PC-9 (cell line): ENCODE measurements around the gene DRG2. TPM values are rescaled to one million over a fixed set of nuclear protein-coding genes. Genes with fewer than 3 reads are reported as not detected.

Source experiments
- BruUV-seq: library from RNA; stranded (reverse); fragments of 400-500 nt; replicated peaks from 2 replicates; lab custom pipeline; 2021; lab: Mats Ljungman, UMichigan
- CTCF ChIA-PET: fragments of 300-600 bp; sonication (Branson Sonifier 250); formaldehyde crosslinking; loops from one replicate; lab custom pipeline; 2022; ENCODE audit warnings: antibody characterized with exemption; lab: Charles Lee
- POLR2A ChIA-PET: fragments of 300-600 bp; sonication (Branson Sonifier 250); formaldehyde crosslinking; loops from one replicate; lab custom pipeline; 2022; ENCODE audit warnings: antibody characterized with exemption; ENCODE audit not compliant: unreplicated experiment; lab: Charles Lee
- DNase-seq, 2 experiments: peaks; one replicate each; pipeline versions ENCODE4 v3.0.0 to v3.0.0-alpha.2; 2015 to 2022; ENCODE audit warnings: mixed read lengths in 1 of 2
- H2AFZ ChIP-seq: fragments of 200-600 bp; sonication (generic); 2 replicates; pipeline ENCODE4 v1.8.1; 2017; ENCODE audit warnings: antibody characterized with exemption
- H3F3A ChIP-seq: fragments of 200-600 bp; sonication (generic); 2 replicates; pipeline ENCODE4 v1.8.1; 2017; ENCODE audit warnings: antibody characterized with exemption, mild to moderate bottlenecking, low read depth; ENCODE audit not compliant: insufficient read depth
- H3K27ac ChIP-seq: fragments of 200-600 bp; sonication (generic); 2 replicates; pipeline ENCODE4 v1.6.1; 2016; ENCODE audit warnings: mixed run types
- H3K27me3 ChIP-seq: fragments of 200-600 bp; sonication (generic); 2 replicates; pipeline ENCODE4 v1.6.1; 2016; ENCODE audit warnings: low read depth, mixed run types; ENCODE audit not compliant: insufficient read depth
- H3K36me3 ChIP-seq: fragments of 200-600 bp; sonication (generic); 2 replicates; pipeline ENCODE4 v1.6.1; 2016; ENCODE audit warnings: low read depth, mixed run types
- H3K4me1 ChIP-seq: fragments of 200-600 bp; sonication (generic); replicated peaks from 2 replicates; pipeline ENCODE4 v1.6.1; 2016; ENCODE audit warnings: mixed run types; ENCODE audit not compliant: insufficient read depth
- H3K4me2 ChIP-seq: fragments of 200-600 bp; sonication (generic); 2 replicates; pipeline ENCODE4 v1.6.1; 2017; ENCODE audit warnings: mixed run types
- H3K4me3 ChIP-seq: fragments of 200-600 bp; sonication (generic); 2 replicates; pipeline ENCODE4 v1.6.1; 2016; ENCODE audit warnings: mixed run types
- H3K79me2 ChIP-seq: fragments of 200-600 bp; sonication (generic); 2 replicates; pipeline ENCODE4 v1.6.1; 2017; ENCODE audit warnings: low read depth, mixed run types
- H3K9me2 ChIP-seq: fragments of 200-600 bp; sonication (generic); 2 replicates; pipeline ENCODE4 v1.8.1; 2017; ENCODE audit warnings: mild to moderate bottlenecking; ENCODE audit not compliant: insufficient read depth
- H3K9me3 ChIP-seq: fragments of 200-600 bp; sonication (generic); 2 replicates; pipeline ENCODE4 v1.8.1; 2016; ENCODE audit warnings: low read depth; ENCODE audit not compliant: insufficient read depth
- H4K20me1 ChIP-seq: fragments of 200-600 bp; sonication (generic); 2 replicates; pipeline ENCODE4 v1.8.1; 2017; ENCODE audit not compliant: insufficient read depth
- EZH2 ChIP-seq: fragments of 200-600 bp; sonication (generic); IDR thresholded peaks from 2 replicates; pipeline ENCODE4 v1.8.0; 2017; ENCODE audit warnings: antibody characterized with exemption, low read depth
- intact Hi-C: fragments of 100-400 bp; cut with micrococcal nuclease; formaldehyde crosslinking; loops from one replicate; pipeline ENCODE4 v1.10.0; 2022; ENCODE audit not compliant: unreplicated experiment
- total RNA-seq: library from RNA; stranded (reverse); gene quantifications from 2 replicates; pipeline ENCODE4 v1.2.3, GENCODE V29; 2021
- TF ChIP-seq, protein P1 (sequence below): fragments of 200-600 bp; sonication (generic); conservative IDR thresholded peaks from 2 replicates; pipeline ENCODE4 v1.6.1; 2017; ENCODE audit warnings: mixed run types, antibody characterized with exemption, mild to moderate bottlenecking, moderate library complexity

DRG2 gene
- total RNA-seq, 1 experiment from 2014 or later = 66.9 TPM

DNA sequence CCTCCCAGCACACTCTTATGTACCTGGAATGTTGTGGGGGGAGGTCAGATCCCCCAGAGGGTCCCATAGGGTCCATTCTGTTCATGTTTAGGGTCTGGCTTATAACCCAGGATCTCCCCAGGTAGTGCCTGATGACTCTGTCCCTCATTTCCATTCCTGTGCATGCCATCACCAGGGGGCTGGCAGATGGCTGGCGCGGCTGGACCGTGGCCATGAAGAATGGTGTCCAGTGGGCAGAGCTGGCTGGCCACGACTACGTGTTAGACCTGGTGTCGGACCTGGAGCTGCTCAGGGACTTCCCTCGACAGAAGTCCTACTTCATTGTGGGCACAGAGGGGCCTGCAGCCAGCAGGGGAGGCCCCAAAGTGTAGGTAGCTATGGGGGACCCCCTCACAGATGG, 60.8 kb downstream of the DRG2 start:
- Histone ChIP-seq H3K36me3 (no peaks in the 10 kb centered on the region), H3K4me3 (no peak overlapping the region)
- CTCF ChIA-PET = no interaction called here

DNA sequence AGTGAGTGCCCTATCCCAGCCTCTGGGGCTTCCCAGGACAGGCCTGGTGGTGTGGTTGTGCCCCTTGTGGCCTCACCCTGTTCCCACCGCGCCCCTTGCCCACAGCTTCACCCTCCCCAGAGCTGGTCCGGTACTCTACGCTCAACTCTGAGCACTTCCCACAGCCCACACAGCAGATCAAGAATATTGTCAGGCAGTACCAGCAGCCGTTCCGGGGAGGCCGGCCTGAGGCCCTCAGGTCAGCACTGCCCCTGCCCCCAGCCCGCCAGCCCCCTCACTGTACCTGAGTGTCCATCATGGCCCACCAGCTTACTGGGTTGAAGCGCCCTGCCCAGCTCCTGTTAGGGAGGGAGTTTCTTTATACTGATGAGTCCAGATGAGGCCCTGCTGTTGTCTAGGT, 63.5 kb downstream of the DRG2 start:
- POLR2A ChIA-PET = no interaction called here

More for the DNA sequence above, 60.8 kb downstream of the DRG2 start:
- H3K9me2 ChIP-seq = no peaks in the 10 kb centered on the region
- H3K27ac ChIP-seq = no peak overlapping the region
- TF ChIP-seq, protein P1, sequence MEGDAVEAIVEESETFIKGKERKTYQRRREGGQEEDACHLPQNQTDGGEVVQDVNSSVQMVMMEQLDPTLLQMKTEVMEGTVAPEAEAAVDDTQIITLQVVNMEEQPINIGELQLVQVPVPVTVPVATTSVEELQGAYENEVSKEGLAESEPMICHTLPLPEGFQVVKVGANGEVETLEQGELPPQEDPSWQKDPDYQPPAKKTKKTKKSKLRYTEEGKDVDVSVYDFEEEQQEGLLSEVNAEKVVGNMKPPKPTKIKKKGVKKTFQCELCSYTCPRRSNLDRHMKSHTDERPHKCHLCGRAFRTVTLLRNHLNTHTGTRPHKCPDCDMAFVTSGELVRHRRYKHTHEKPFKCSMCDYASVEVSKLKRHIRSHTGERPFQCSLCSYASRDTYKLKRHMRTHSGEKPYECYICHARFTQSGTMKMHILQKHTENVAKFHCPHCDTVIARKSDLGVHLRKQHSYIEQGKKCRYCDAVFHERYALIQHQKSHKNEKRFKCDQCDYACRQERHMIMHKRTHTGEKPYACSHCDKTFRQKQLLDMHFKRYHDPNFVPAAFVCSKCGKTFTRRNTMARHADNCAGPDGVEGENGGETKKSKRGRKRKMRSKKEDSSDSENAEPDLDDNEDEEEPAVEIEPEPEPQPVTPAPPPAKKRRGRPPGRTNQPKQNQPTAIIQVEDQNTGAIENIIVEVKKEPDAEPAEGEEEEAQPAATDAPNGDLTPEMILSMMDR = no peak
- no peak for TF ChIP-seq EZH2
- no peaks in the 10 kb centered on the region for H3K9me3 ChIP-seq
- POLR2A ChIA-PET = no interaction called here
- peaks cover 5% of the 10 kb centered on the region; the same call in 1 of the 2 replicates for H3K4me1 ChIP-seq
- no peaks in the 10 kb centered on the region for H4K20me1 ChIP-seq
- peaks cover 18% of the 10 kb centered on the region; the same call in 1 of the 2 replicates for H3F3A ChIP-seq
- no peak for DNase-seq
- no TSS peak for BruUV-seq
- no peak overlapping the region for H2AFZ ChIP-seq
- intact Hi-C loops = no loop called here
- H3K27me3 ChIP-seq = no peaks in the 10 kb centered on the region
- H3K79me2 ChIP-seq = no peaks in the 10 kb centered on the region
- no peak overlapping the region for H3K4me2 ChIP-seq

DNA sequence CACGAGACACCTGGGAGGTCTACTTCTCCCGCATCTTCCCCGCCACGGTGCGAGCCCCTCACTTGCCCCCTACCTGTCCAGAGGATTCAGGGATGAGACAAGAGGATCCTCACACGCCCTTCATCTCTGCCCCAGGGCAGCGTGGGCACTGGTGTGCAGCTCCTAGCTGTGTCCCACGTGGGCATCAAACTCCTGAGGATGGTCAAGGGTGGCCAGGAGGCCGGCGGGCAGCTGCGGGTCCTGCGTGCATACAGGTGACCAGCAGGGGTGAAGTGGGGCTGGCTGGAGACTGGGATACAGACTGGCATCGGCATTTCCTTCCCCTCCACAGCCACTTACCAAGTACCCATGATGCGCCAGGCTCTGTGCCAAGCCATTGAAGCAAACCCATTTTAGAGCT, 67.4 kb downstream of the DRG2 start:
- BruUV-seq = no TSS peak
- H3K9me2 ChIP-seq = no peaks in the 10 kb centered on the region
- H3K4me2 ChIP-seq = no peak overlapping the region
- no peaks in the 10 kb centered on the region for H3K27me3 ChIP-seq
- DNase-seq = no peak
- 0 out of 2 replicates have a peak, but pooled peaks cover 5% of the 10 kb centered on the region for H3K4me1 ChIP-seq
- H4K20me1 ChIP-seq = no peaks in the 10 kb centered on the region
- H3K79me2 ChIP-seq = no peaks in the 10 kb centered on the region
- intact Hi-C loops = no loop called here
- ChIA-PET CTCF (no interaction called here), POLR2A (interaction anchor here (0.6 kb wide), 2 partner anchors 15 to 19 kb away, joined by 4 to 7 read pairs; no protein-coding TSS in a partner anchor)
- no peaks in the 10 kb centered on the region for H3K9me3 ChIP-seq
- H3K4me3 ChIP-seq = no peak overlapping the region
- no peak overlapping the region for H3K27ac ChIP-seq
- peaks cover 31% of the 10 kb centered on the region; the same call in 1 of the 2 replicates for H3F3A ChIP-seq
- H2AFZ ChIP-seq = no peak overlapping the region
- TF ChIP-seq EZH2 = no peak
- TF ChIP-seq, protein P1 = no peak
- H3K36me3 ChIP-seq = no peaks in the 10 kb centered on the region

More for the DNA sequence above, 63.5 kb downstream of the DRG2 start:
- H4K20me1 ChIP-seq = no peaks in the 10 kb centered on the region
- no peaks in the 10 kb centered on the region for H3K9me3 ChIP-seq
- H3K27ac ChIP-seq = no peak overlapping the region
- H3F3A ChIP-seq = peaks cover 24% of the 10 kb centered on the region; the same call in 1 of the 2 replicates
- no peak for TF ChIP-seq EZH2
- TF ChIP-seq, protein P1 = no peak
- intact Hi-C loops = no loop called here
- no peaks in the 10 kb centered on the region for H3K36me3 ChIP-seq
- H3K4me2 ChIP-seq = no peak overlapping the region
- CTCF ChIA-PET = interaction anchor here (0.5 kb wide), 1 partner anchor 821 kb away, joined by 9 read pairs; no protein-coding TSS in a partner anchor
- no peaks in the 10 kb centered on the region for H3K27me3 ChIP-seq
- no peaks in the 10 kb centered on the region for H3K79me2 ChIP-seq
- no peaks in the 10 kb centered on the region for H3K9me2 ChIP-seq
- DNase-seq = no peak
- no peak overlapping the region for H3K4me3 ChIP-seq
- no TSS peak for BruUV-seq
- H3K4me1 ChIP-seq = no peaks in the 10 kb centered on the region
- H2AFZ ChIP-seq = no peak overlapping the region
